B cell (primary cell): Measurements from ENCODE around the gene IL1R1. TPM values are rescaled to one million over a fixed set of nuclear protein-coding genes. Genes with fewer than 3 reads are reported as not detected.

Experiments
- polyA plus RNA-seq: library from polyadenylated mRNA; depleted of rRNA; stranded (reverse); fragments of >200 nt; gene quantifications from 2 replicates; pipeline ENCODE4 v1.2.3, GENCODE V29; 2012
- total RNA-seq, 2 donors: library from RNA; stranded (reverse); fragments of 120-200 nt in 1 of 2; gene quantifications; 1 replicate in 1 of 2; 2 replicates in 1 of 2; pipeline versions ENCODE4 v1.2.3 to v1.2.4, GENCODE V29; 2013 to 2022

IL1R1 gene
- total and polyA plus RNA-seq, 2 donors (not counting 1 experiment from before 2014, with no cell fraction given), result not detected

Other genes starting within 250 kb of the IL1R1 start
- gene IL1R2, start 150.8 kb upstream of the IL1R1 start, total RNA-seq, result not detected in 2 replicates
- not detected in 2 replicates for gene IL1R2, start 150.8 kb upstream of the IL1R1 start, polyA plus RNA-seq
- not detected in 2 replicates for gene IL1RL2, start 44.3 kb downstream of the IL1R1 start, total RNA-seq
- not detected in 2 replicates for gene IL1RL2, start 44.3 kb downstream of the IL1R1 start, polyA plus RNA-seq
- not detected in 2 replicates for gene IL1RL1, start 168.8 kb downstream of the IL1R1 start, total RNA-seq
- not detected in 2 replicates for gene IL1RL1, start 168.8 kb downstream of the IL1R1 start, polyA plus RNA-seq
- 1.1 and 2.4 TPM in 2 replicates for gene IL18R1, start 213.1 kb downstream of the IL1R1 start, total RNA-seq
- 1.1 TPM in 2 replicates for gene IL18R1, start 213.1 kb downstream of the IL1R1 start, polyA plus RNA-seq